ENCODE measurements around the gene RBPMS2. TPM values are rescaled to one million over a fixed set of nuclear protein-coding genes. Genes with fewer than 3 reads are reported as not detected.

The RBPMS2 gene
- total and polyA plus RNA-seq, 2 of the 8 experiments (the other 6 are each of a cell fraction or from before 2014, with no cell fraction given) = 55.8 to 238 TPM

DNA sequence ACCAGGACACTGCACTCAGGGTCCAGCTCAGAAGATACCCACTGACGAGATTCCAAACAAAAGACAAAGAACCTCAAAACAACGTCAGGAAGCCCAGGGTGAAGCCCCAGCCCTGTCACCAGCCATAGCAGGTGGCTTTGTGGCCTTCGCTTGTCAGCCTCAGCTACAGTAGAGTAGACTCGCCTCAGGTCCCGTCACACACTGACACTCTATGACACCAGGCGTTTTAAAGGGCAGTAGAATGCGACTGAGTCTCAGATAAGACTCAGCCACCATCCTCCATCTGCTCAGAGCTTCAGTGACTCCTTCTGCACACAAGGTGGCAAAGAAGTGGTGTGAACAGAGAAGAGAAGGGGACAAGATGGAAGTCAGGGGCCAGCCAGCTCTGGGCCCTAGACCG lies 12.8 kb downstream of the RBPMS2 start:
- WGBS, 2 experiments (ENCODE audit: extremely low coverage in 1 of 2, insufficient coverage in 1 of 2, insufficient read length in 1 of 2, insufficient replicate concordance in 2 of 2, low coverage in 1 of 2, low lambda C conversion rate in 2 of 2, missing lambda C conversion rate in 1 of 2) = 89% methylated on average over 8 of the region's 8 CpGs; no CpG with 5 or more reads in 1 of the 2 experiments
- POLR2A ChIA-PET (ENCODE audit: partially characterized antibody) = interaction anchor here (0.7 to 6.1 kb wide), 14 partner anchors 9 to 61 kb away, joined by 3 to 51 read pairs (median 6); partner anchors contain the start of gene RBPMS2
- Histone ChIP-seq H2BK20ac (ENCODE audit: low read length) (no peak overlapping the region), H2AK5ac (ENCODE audit: low read depth, low read length) (no peak overlapping the region), H2BK15ac (ENCODE audit: low read length) (no peak overlapping the region), H4K20me1 (replicated peaks in 1 of 2; ENCODE audit: control insufficient read depth in 1 of 2, insufficient read depth in 2 of 2, low read length in 2 of 2) (peaks cover 38 to 50% of the 10 kb centered on the region in 2 experiments), H3K56ac (replicated peaks; ENCODE audit: insufficient read length, low read depth, low read length) (no peak overlapping the region), H4K91ac (replicated peaks; ENCODE audit: insufficient read length, low read length) (no peak overlapping the region), H3K36me3 (ENCODE audit: control insufficient read depth in 2 of 4, insufficient read depth in 4 of 4, low read length in 3 of 4) (peaks cover 0 to 7% (median under 1%) of the 10 kb centered on the region in 4 experiments; a peak in 2 of 8 replicates), H2BK120ac (replicated peaks; ENCODE audit: low read depth, low read length) (no peak overlapping the region), H3K4me3 (ENCODE audit: extremely low read depth in 1 of 4, insufficient read depth in 2 of 4, low read depth in 3 of 4, low read length in 4 of 4) (no peak overlapping the region), H3K14ac (ENCODE audit: insufficient read length) (no peak overlapping the region), H2BK5ac (ENCODE audit: low read depth, low read length) (peak overlapping the region; percentile 20; the same call in 1 of the 2 replicates), H3K79me1 (ENCODE audit: low read depth, low read length) (peaks cover 23% of the 10 kb centered on the region), H4K5ac (ENCODE audit: insufficient read length, low read depth, low read length) (no peak overlapping the region), H3K9me3 (ENCODE audit: insufficient read depth in 2 of 2, low read depth in 1 of 2, low read length in 1 of 2) (no peaks in the 10 kb centered on the region), H3K18ac (ENCODE audit: extremely low read depth, low read length) (no peak overlapping the region), H3K4me2 (ENCODE audit: insufficient read depth in 1 of 2, low read depth in 2 of 2, low read length in 2 of 2) (no peak overlapping the region; a peak in 1 of 4 replicates), H3K27me3 (replicated peaks in 1 of 4; ENCODE audit: control insufficient read depth in 3 of 4, extremely low read depth in 1 of 4, insufficient read depth in 3 of 4, low read length in 3 of 4) (no peaks in the 10 kb centered on the region), H3K4me1 (replicated peaks in 1 of 4; ENCODE audit: control insufficient read depth in 3 of 4, insufficient read depth in 4 of 4, low read length in 3 of 4) (peaks cover 0 to 31% (median 14%) of the 10 kb centered on the region in 4 experiments; a peak in 5 of 7 replicates), H3K9ac (replicated peaks in 1 of 4; ENCODE audit: extremely low read depth in 1 of 4, low read depth in 3 of 4, low read length in 3 of 4) (no peak overlapping the region), H3K4ac (replicated peaks; ENCODE audit: insufficient read length, low read depth, low read length) (no peak overlapping the region), H3K79me2 (ENCODE audit: control insufficient read depth in 1 of 2, insufficient read depth in 2 of 2, low read length in 2 of 2) (peaks cover 67 to 99% of the 10 kb centered on the region in 2 experiments), H2BK12ac (ENCODE audit: low read depth, low read length) (no peak overlapping the region), H3K23ac (ENCODE audit: insufficient read length) (no peak overlapping the region), H4K8ac (ENCODE audit: extremely low read depth, insufficient read depth, low read length) (no peak overlapping the region), H3K23me2 (ENCODE audit: low read depth, low read length) (peaks cover 2% of the 10 kb centered on the region; the same call in 1 of the 2 replicates), H3K27ac (ENCODE audit: low read depth, low read length) (no peak overlapping the region), H2AFZ (ENCODE audit: low read length) (no peak overlapping the region)
- no peak for FAIRE-seq
- no peak for DNase-seq (ENCODE audit: low read depth in 1 of 2, low spot score in 2 of 2)
- CTCF ChIA-PET (ENCODE audit: partially characterized antibody) = interaction anchor here (0.6 to 46.3 kb wide), 10 partner anchors 9 to 49 kb away, joined by 3 to 883 read pairs (median 5); no protein-coding TSS in a partner anchor
- TF ChIP-seq NANOG (IDR thresholded peaks at IDR 0.05; ENCODE audit: insufficient read depth, low read depth, low read length, poor library complexity, severe bottlenecking) (no peak), KDM4A (IDR thresholded peaks at IDR 0.05; ENCODE audit: low read depth, low read length, severe bottlenecking) (no peak)

All from H1 (cell line).